Tibial nerve (tissue), 4 donors: ENCODE data around the gene OPN3. TPM values are rescaled to one million over a fixed set of nuclear protein-coding genes. Genes with fewer than 3 reads are reported as not detected.

Source experiments
- DNase-seq, 2 donors: peaks; one replicate each; pipeline ENCODE4 v3.0.0-alpha.2; 2019; ENCODE audit warnings: low spot score in 2 of 2
- H3K27ac ChIP-seq, 4 donors: fragments of 200-600 bp; sonication (generic) in 3 of 4; one replicate each; pipeline ENCODE4 v1.5.1; 2017 to 2019; ENCODE audit warnings: mild to moderate bottlenecking in 1 of 4
- H3K27me3 ChIP-seq, 2 donors: fragments of 200-600 bp; sonication (generic) in 1 of 2; one replicate each; pipeline versions ENCODE4 v1.5.1 to v1.6.0; 2017 to 2019
- H3K36me3 ChIP-seq, 3 donors: fragments of 200-600 bp; sonication (generic); one replicate each; pipeline ENCODE4 v1.5.1; 2018 to 2019
- H3K4me1 ChIP-seq, 4 donors: fragments of 200-600 bp; sonication (generic) in 3 of 4; one replicate each; pipeline ENCODE4 v1.5.1; 2017 to 2019
- H3K4me3 ChIP-seq, 4 donors: fragments of 200-600 bp; sonication (generic) in 3 of 4; one replicate each; pipeline ENCODE4 v1.5.1; 2017 to 2019; ENCODE audit warnings: mild to moderate bottlenecking in 1 of 4, moderate library complexity in 1 of 4
- H3K9me3 ChIP-seq, 4 donors: fragments of 200-600 bp; sonication (generic) in 3 of 4; one replicate each; pipeline ENCODE4 v1.5.1; 2017 to 2019
- EP300 ChIP-seq, 2 donors: sonication (generic); formaldehyde crosslinking; IDR thresholded peaks; one replicate each; pipeline ENCODE4 v1.6.1; 2017; ENCODE audit warnings: antibody characterized with exemption in 2 of 2, mild to moderate bottlenecking in 1 of 2
- POLR2A ChIP-seq, 2 donors: fragments of 450-650 bp; IDR thresholded peaks; one replicate each; pipeline ENCODE4 v1.6.1; 2017; ENCODE audit warnings: antibody characterized with exemption in 2 of 2, mild to moderate bottlenecking in 2 of 2, moderate library complexity in 2 of 2
- WGBS, 2 donors: methylation state at CpG; one replicate each; pipeline ENCODE4 v1.1.5; 2018; 5-methylcytosine and 5-hydroxymethylcytosine counted together
- total RNA-seq, 4 donors: library from RNA; depleted of rRNA; stranded (reverse); fragments of >200 nt; gene quantifications; one replicate each; pipeline ENCODE4 v1.1.0, GENCODE V29; 2016
- TF ChIP-seq, protein P1 (sequence below), 5 experiments: fragments of 200-600 bp in 3 of 5; fragments of 450-650 bp in 2 of 5; sonication (generic) in 3 of 5; IDR thresholded peaks; one replicate each; pipeline ENCODE4 v1.5.1; 2016 to 2019; ENCODE audit warnings: antibody characterized with exemption in 5 of 5, mild to moderate bottlenecking in 3 of 5, moderate library complexity in 2 of 5

OPN3 gene
- total RNA-seq, 4 donors from 2014 or later = 17.8 to 31.7 (median 19.7) TPM

DNA sequence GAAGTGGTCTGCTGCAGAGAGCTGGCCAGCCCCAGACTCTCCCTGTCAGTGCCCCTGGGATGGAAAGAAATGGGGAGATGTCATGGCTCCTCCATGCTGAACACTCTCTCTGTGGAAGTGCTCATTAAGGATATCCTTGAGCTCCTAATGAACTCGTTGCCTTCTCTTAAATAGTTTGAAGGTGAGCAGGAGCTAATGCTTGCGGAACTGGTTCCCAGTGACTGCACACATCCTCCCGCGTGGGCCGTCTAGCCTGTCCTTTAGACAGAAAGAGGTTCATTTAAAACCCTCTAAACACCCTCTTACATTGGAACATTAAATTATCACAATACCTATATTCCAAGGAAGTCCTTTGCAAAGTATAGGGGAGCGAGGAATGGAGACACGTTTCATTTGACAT, 6.0 kb upstream of the OPN3 start:
- no peaks in the 10 kb centered on the region for H3K36me3 ChIP-seq
- H3K4me3 ChIP-seq = no peak overlapping the region
- H3K4me1 ChIP-seq = peaks cover 0 to 19% (median 1%) of the 10 kb centered on the region in 4 donors
- DNase-seq = no peak
- no peaks in the 10 kb centered on the region for H3K27me3 ChIP-seq
- TF ChIP-seq, protein P1, sequence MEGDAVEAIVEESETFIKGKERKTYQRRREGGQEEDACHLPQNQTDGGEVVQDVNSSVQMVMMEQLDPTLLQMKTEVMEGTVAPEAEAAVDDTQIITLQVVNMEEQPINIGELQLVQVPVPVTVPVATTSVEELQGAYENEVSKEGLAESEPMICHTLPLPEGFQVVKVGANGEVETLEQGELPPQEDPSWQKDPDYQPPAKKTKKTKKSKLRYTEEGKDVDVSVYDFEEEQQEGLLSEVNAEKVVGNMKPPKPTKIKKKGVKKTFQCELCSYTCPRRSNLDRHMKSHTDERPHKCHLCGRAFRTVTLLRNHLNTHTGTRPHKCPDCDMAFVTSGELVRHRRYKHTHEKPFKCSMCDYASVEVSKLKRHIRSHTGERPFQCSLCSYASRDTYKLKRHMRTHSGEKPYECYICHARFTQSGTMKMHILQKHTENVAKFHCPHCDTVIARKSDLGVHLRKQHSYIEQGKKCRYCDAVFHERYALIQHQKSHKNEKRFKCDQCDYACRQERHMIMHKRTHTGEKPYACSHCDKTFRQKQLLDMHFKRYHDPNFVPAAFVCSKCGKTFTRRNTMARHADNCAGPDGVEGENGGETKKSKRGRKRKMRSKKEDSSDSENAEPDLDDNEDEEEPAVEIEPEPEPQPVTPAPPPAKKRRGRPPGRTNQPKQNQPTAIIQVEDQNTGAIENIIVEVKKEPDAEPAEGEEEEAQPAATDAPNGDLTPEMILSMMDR (IDR thresholded peaks at IDR 0.05) = no peak
- TF ChIP-seq EP300 (IDR thresholded peaks at IDR 0.05) (no peak), POLR2A (IDR thresholded peaks at IDR 0.05) (no peak)
- no peaks in the 10 kb centered on the region for H3K9me3 ChIP-seq
- WGBS, 2 donors = 86 to 91% methylated on average over 7 of the region's 7 CpGs
- H3K27ac ChIP-seq = peak overlapping the region in 1 of 4 donors; percentile 11

DNA sequence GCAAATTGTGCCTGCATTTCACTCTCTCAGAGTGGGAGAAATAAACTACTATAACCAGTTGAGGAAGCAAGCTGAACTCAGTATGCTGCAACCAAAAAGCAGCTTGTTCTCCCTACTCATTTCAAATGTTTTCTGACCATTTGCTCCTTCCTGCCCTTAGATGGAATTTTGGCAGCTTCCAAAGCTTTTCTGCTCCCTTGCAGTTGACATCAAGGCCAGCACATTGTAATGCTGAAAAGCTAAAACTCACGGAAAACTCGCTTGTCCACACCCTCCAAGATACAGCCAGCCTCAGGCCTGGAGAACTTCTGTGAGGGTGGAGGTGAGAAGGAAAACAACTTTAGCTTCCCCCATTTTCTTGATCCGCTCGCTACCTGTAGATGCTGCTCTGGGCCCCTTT, 5.0 kb upstream of the OPN3 start:
- TF ChIP-seq EP300 (IDR thresholded peaks at IDR 0.05) (peak in 1 of 2 donors; percentile 18), POLR2A (IDR thresholded peaks at IDR 0.05) (no peak)
- TF ChIP-seq, protein P1 (IDR thresholded peaks at IDR 0.05) = no peak
- H3K9me3 ChIP-seq = no peaks in the 10 kb centered on the region
- 36 to 38% methylated on average over 4 of the region's 4 CpGs for WGBS, 2 donors
- H3K4me1 ChIP-seq = peaks cover 0 to 26% (median 1%) of the 10 kb centered on the region in 4 donors
- peak overlapping the region in 3 of 4 donors; percentile 11 to 58 (median 40) for H3K27ac ChIP-seq
- H3K4me3 ChIP-seq = no peak overlapping the region
- no peaks in the 10 kb centered on the region for H3K27me3 ChIP-seq
- DNase-seq = no peak
- H3K36me3 ChIP-seq = no peaks in the 10 kb centered on the region

- Histone ChIP-seq H3K27ac (peak overlapping the region in 2 of 4 donors; percentile 11 to 22), H3K4me3 (no peak overlapping the region), H3K27me3 (no peaks in the 10 kb centered on the region), H3K36me3 (no peaks in the 10 kb centered on the region), H3K9me3 (no peaks in the 10 kb centered on the region), H3K4me1 (peaks cover 0 to 28% (median 1%) of the 10 kb centered on the region in 4 donors)
- DNase-seq = no peak
- TF ChIP-seq POLR2A (IDR thresholded peaks at IDR 0.05) (no peak), EP300 (IDR thresholded peaks at IDR 0.05) (no peak)
- 92 to 94% methylated on average over 2 of the region's 2 CpGs for WGBS, 2 donors
Observed at GRCh38 chr1:241644259-241644658, 4.1 kb upstream of the OPN3 start.

DNA sequence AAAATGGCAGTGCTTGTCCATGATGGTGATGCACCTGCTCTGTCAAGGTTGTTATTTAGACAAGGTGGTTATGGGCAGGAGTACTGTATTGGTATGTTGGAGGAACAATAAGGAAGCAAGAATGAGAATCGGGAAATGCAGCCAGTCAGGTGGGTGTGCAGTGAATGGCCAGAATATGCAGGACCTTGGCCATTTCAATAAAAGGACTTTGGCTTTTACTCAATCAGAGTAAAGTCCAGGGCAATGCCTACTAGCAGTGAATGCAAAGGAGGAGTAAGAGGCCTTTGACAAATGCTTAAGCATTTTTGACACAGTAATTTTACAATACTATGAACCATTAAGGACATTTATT, 2.4 kb upstream of the OPN3 start:
- WGBS, 2 donors = 90 to 97% methylated on average over 1 of the region's 1 CpG
- peaks cover 0 to 45% (median 4%) of the 10 kb centered on the region in 4 donors for H3K4me1 ChIP-seq
- no peak overlapping the region for H3K4me3 ChIP-seq
- H3K36me3 ChIP-seq = no peaks in the 10 kb centered on the region
- no peaks in the 10 kb centered on the region for H3K27me3 ChIP-seq
- TF ChIP-seq POLR2A (IDR thresholded peaks at IDR 0.05) = no peak
- TF ChIP-seq EP300 (IDR thresholded peaks at IDR 0.05) = no peak
- TF ChIP-seq, protein P1 (IDR thresholded peaks at IDR 0.05) = no peak
- H3K9me3 ChIP-seq = no peaks in the 10 kb centered on the region
- H3K27ac ChIP-seq = peak overlapping the region in 1 of 4 donors; percentile 35
- no peak for DNase-seq

DNA sequence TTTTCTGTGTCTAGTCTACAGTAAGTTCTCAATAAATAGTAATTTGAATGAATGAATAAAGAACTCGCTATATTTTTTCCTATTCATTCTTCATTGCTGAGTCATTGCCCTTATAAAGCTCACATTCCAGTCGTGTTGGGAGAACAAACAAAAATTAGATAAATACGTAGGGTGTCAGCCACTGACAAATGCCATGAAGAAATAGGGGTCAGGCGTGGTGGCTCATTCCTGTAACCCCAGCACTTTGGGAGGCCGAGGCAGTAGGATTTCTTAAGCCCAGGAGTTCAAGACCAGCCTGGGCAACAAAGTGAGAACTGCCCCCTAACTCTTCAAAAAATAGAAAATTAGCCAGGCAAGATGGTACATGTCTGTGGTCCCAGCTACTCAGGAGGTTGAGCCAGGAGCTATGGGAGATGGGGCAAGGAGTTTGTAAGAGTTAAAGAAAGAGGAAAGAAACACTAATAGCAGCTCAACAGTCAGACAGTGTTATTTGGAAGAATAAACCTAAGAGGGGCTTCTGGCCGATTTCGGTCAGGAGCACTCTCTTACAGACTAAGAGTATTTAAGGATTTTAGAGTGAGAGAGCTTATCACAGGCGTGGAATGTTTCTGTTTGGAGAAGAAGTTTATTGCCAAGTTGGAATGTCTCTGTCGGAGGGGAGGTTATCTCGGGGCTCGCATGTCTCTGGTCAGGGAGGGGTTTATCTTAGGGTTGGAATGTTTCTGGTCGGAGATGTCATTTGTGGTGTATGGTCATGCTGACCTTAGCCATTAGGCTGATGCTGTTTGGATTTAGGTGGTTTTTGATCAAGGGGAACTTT, 1.8 kb upstream of the OPN3 start:
- H3K27me3 ChIP-seq = no peaks in the 10 kb centered on the region
- 58 to 67% methylated on average over 12 of the region's 12 CpGs for WGBS, 2 donors
- DNase-seq = no peak
- no peak for TF ChIP-seq POLR2A (IDR thresholded peaks at IDR 0.05)
- no peak for TF ChIP-seq EP300 (IDR thresholded peaks at IDR 0.05)
- TF ChIP-seq, protein P1 (IDR thresholded peaks at IDR 0.05) = no peak
- H3K36me3 ChIP-seq = no peaks in the 10 kb centered on the region
- no peak overlapping the region for H3K4me3 ChIP-seq
- H3K27ac ChIP-seq = peak overlapping the region in 3 of 4 donors; percentile 35 to 72 (median 58)
- H3K9me3 ChIP-seq = no peaks in the 10 kb centered on the region
- peaks cover 0 to 50% (median 7%) of the 10 kb centered on the region in 4 donors for H3K4me1 ChIP-seq
